ENCODE measurements around the gene DNAJC18. TPM values are rescaled to one million over a fixed set of nuclear protein-coding genes. Genes with fewer than 3 reads are reported as not detected.
A peak's percentile ranks its signal among the peaks of the same experiment; 100 is the strongest.

Gene DNAJC18
- total and polyA plus RNA-seq, 2 of the 8 experiments (the other 6 are each of a cell fraction or from before 2014, with no cell fraction given), result 7.8 to 29.2 TPM

DNA sequence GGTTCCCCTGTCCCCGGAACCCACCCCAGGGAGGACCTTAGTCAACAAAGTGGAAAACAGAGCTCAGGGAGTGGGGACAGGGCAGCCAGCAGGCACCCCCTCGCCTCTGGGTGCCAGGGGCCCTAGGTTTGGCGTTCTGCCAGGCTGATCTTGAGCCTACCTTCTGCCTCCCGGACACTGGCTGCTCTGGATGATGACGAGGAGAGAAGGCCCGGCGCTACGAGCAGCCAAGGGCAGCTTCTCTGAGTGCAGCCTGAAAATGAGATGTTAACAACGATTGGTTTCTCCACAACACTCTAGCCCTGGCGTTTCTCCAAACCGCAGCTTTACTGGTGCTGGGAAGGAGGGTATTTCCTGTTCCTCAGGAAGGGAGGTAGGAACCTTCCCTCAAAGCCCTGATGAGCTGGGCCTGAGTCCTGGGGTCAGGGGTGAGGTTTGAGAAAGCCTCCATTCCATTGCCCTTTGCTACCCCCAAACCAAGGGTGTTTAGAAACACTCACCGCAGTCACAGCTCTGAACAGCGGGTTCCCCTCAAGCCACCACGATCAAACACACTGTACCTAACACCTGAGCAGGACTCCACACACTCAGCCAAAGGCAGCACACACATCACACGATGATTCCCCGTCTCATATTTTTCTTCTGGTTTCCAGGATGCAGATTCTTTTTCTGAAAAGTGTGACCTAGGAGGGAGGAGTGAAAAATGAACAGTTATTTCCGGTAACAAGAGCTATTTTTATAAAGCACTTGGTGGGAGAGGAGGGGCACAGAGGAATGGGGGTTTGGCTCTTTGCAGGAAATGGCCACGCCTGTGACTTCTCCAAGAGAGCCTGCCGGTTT, 42.9 kb upstream of the DNAJC18 start, which contains the start of gene STING1:
Gene STING1, minus strand, starts transcription at position 709 of the 840 bp plus-strand sequence. CDS start 1,054 bp downstream, outside the sequence.
- H2AFZ ChIP-seq (ENCODE audit: low read length), result peak within 1 kb of the TSS; percentile 74
- no peak within 1 kb of the TSS for H3K4ac ChIP-seq (replicated peaks; ENCODE audit: insufficient read length, low read depth, low read length)
- no peak within 1 kb of the TSS for H4K5ac ChIP-seq (ENCODE audit: insufficient read length, low read depth, low read length)
- H3K23ac ChIP-seq (ENCODE audit: insufficient read length), result no peak within 1 kb of the TSS
- H3K27ac ChIP-seq (ENCODE audit: low read depth, low read length), result no peak within 1 kb of the TSS
- H2BK12ac ChIP-seq (ENCODE audit: low read depth, low read length), result no peak within 1 kb of the TSS
- H3K4me2 ChIP-seq (ENCODE audit: insufficient read depth in 1 of 2, low read depth in 2 of 2, low read length in 2 of 2), result no peak within 1 kb of the TSS
- no peak within 1 kb of the TSS for H3K56ac ChIP-seq (replicated peaks; ENCODE audit: insufficient read length, low read depth, low read length)
- H3K4me3 ChIP-seq (ENCODE audit: extremely low read depth in 1 of 4, insufficient read depth in 2 of 4, low read depth in 3 of 4, low read length in 4 of 4), result no peak within 1 kb of the TSS
- H3K23me2 ChIP-seq (ENCODE audit: low read depth, low read length), result no peaks in the 10 kb centered on the region; the same call in 1 of the 2 replicates
- DNase-seq (ENCODE audit: low read depth in 1 of 2, low spot score in 2 of 2) (no peak), FAIRE-seq (no peak)
- H3K9me3 ChIP-seq (ENCODE audit: insufficient read depth in 2 of 2, low read depth in 1 of 2, low read length in 1 of 2), result no peaks in the 10 kb centered on the region
- H3K9ac ChIP-seq (replicated peaks in 1 of 4; ENCODE audit: extremely low read depth in 1 of 4, low read depth in 3 of 4, low read length in 3 of 4), result no peak within 1 kb of the TSS
- WGBS, 2 experiments (ENCODE audit: extremely low coverage in 1 of 2, insufficient coverage in 1 of 2, insufficient read length in 1 of 2, insufficient replicate concordance in 2 of 2, low coverage in 1 of 2, low lambda C conversion rate in 2 of 2, missing lambda C conversion rate in 1 of 2), result 94% methylated on average over 19 of the region's 19 CpGs; no CpG with 5 or more reads in 1 of the 2 experiments
- H3K14ac ChIP-seq (ENCODE audit: insufficient read length), result no peak within 1 kb of the TSS
- H2BK120ac ChIP-seq (replicated peaks; ENCODE audit: low read depth, low read length), result no peak within 1 kb of the TSS
- H3K79me2 ChIP-seq (ENCODE audit: control insufficient read depth in 1 of 2, insufficient read depth in 2 of 2, low read length in 2 of 2), result no peaks in the 10 kb centered on the region
- peaks cover 0 to 10% (median 5%) of the 10 kb centered on the region in 4 experiments; a peak in 5 of 7 replicates for H3K4me1 ChIP-seq (replicated peaks in 1 of 4; ENCODE audit: control insufficient read depth in 3 of 4, insufficient read depth in 4 of 4, low read length in 3 of 4)
- H2AK5ac ChIP-seq (ENCODE audit: low read depth, low read length), result no peak within 1 kb of the TSS; the same call in 1 of the 2 replicates
- no peaks in the 10 kb centered on the region for H3K36me3 ChIP-seq (ENCODE audit: control insufficient read depth in 2 of 4, insufficient read depth in 4 of 4, low read length in 3 of 4)
- H3K79me1 ChIP-seq (ENCODE audit: low read depth, low read length), result no peaks in the 10 kb centered on the region
- peak within 1 kb of the TSS; percentile 39 for H4K8ac ChIP-seq (ENCODE audit: extremely low read depth, insufficient read depth, low read length)
- CTCF ChIA-PET (ENCODE audit: partially characterized antibody), result interaction anchor here (0.6 to 5.3 kb wide), 16 partner anchors 9 to 87 kb away, joined by 3 to 38 read pairs (median 5); partner anchors contain the start of genes ECSCR and SMIM33
- 0 out of 2 replicates have a peak within 1 kb of the TSS, but pooled peaks have one; percentile 48 for H2BK20ac ChIP-seq (ENCODE audit: low read length)
- H2BK5ac ChIP-seq (ENCODE audit: low read depth, low read length), result peak within 1 kb of the TSS; percentile 66; the same call in 1 of the 2 replicates
- POLR2A ChIA-PET (ENCODE audit: partially characterized antibody), result interaction anchor here (0.6 to 1.4 kb wide), 6 partner anchors 20 to 206 kb away, joined by 3 to 4 read pairs (median 3); partner anchors contain the start of genes ECSCR and UBE2D2
- H2BK15ac ChIP-seq (ENCODE audit: low read length), result 0 out of 2 replicates have a peak within 1 kb of the TSS, but pooled peaks have one; percentile 61
- no peaks in the 10 kb centered on the region for H4K20me1 ChIP-seq (replicated peaks in 1 of 2; ENCODE audit: control insufficient read depth in 1 of 2, insufficient read depth in 2 of 2, low read length in 2 of 2)
- H3K27me3 ChIP-seq (replicated peaks in 1 of 4; ENCODE audit: control insufficient read depth in 3 of 4, extremely low read depth in 1 of 4, insufficient read depth in 3 of 4, low read length in 3 of 4), result no peaks in the 10 kb centered on the region
- peak within 1 kb of the TSS; percentile 48 for H3K18ac ChIP-seq (ENCODE audit: extremely low read depth, low read length)
- H4K91ac ChIP-seq (replicated peaks; ENCODE audit: insufficient read length, low read length), result no peak within 1 kb of the TSS
- TF ChIP-seq POLR2AphosphoS5 (IDR thresholded peaks at IDR 0.05; ENCODE audit: low read depth, low read length) (no peak), GTF2F1 (IDR thresholded peaks at IDR 0.05; ENCODE audit: borderline replicate concordance, low read depth, low read length) (no peak), EZH2 (IDR thresholded peaks at IDR 0.05; ENCODE audit: low read depth, low read length, severe bottlenecking) (no peak), ZNF274 (IDR thresholded peaks at IDR 0.05; ENCODE audit: borderline replicate concordance, extremely low read depth, low read length) (no peak), PHF8 (conservative IDR thresholded peaks at IDR 0.05; ENCODE audit: low read depth, low read length) (no peak), RAD21 (IDR thresholded peaks at IDR 0.05 in 1 of 2, conservative IDR thresholded peaks at IDR 0.05 in 1 of 2; ENCODE audit: low read depth in 2 of 2, low read length in 2 of 2) (no peak), RBBP5 (IDR thresholded peaks at IDR 0.05; ENCODE audit: borderline replicate concordance, low read depth, low read length) (no peak)
- TF ChIP-seq, protein P1, sequence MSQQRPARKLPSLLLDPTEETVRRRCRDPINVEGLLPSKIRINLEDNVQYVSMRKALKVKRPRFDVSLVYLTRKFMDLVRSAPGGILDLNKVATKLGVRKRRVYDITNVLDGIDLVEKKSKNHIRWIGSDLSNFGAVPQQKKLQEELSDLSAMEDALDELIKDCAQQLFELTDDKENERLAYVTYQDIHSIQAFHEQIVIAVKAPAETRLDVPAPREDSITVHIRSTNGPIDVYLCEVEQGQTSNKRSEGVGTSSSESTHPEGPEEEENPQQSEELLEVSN (IDR thresholded peaks at IDR 0.05), result no peak
- TF ChIP-seq, protein P2, sequence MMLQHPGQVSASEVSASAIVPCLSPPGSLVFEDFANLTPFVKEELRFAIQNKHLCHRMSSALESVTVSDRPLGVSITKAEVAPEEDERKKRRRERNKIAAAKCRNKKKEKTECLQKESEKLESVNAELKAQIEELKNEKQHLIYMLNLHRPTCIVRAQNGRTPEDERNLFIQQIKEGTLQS (IDR thresholded peaks at IDR 0.05; ENCODE audit: insufficient read depth, low read depth, low read length), result no peak
